SK-N-SH (cell line): Measurements from ENCODE around the gene A2ML1. TPM values are rescaled to one million over a fixed set of nuclear protein-coding genes. Genes with fewer than 3 reads are reported as not detected.

Experiments used
- CTCF ChIA-PET: fragments of 300-600, 350-600 bp; formaldehyde crosslinking; extraction: SDS; loops from one replicate; lab custom pipeline; 2021; lab: Yijun Ruan, JAX
- POLR2A ChIA-PET: fragments of 350-600 bp; sonication (Branson Sonifier 250); formaldehyde crosslinking; extraction: SDS; loops from one replicate; lab custom pipeline; 2020; ENCODE audit warnings: antibody characterized with exemption, inconsistent platforms; lab: Yijun Ruan, JAX
- DNase-seq: peaks from one replicate; pipeline ENCODE4 v3.0.0; 2012
- H2AFZ ChIP-seq: fragments of 200-600 bp; sonication (generic); 2 replicates; pipeline ENCODE4 v1.8.1; 2016; ENCODE audit warnings: antibody characterized with exemption, mild to moderate bottlenecking, low read depth
- H3F3A ChIP-seq: fragments of 200-600 bp; sonication (generic); replicated peaks from 2 replicates; pipeline ENCODE3; 2016; ENCODE audit warnings: antibody characterized with exemption, mild to moderate bottlenecking; ENCODE audit not compliant: insufficient read depth
- H3K27ac ChIP-seq, 2 experiments: fragments of 200-500 bp in 1 of 2; fragments of 200-600 bp in 1 of 2; sonication (Bioruptor generic) in 1 of 2; sonication (generic), shearing (Covaris generic) in 1 of 2; 2 replicates each; pipeline versions ENCODE4 v1.5.1 to v1.6.1; 2014 to 2016; ENCODE audit warnings: low read depth in 2 of 2, inconsistent platforms in 1 of 2, low read length in 1 of 2, mild to moderate bottlenecking in 1 of 2, mixed read lengths in 1 of 2
- H3K27me3 ChIP-seq: fragments of 200-600 bp; sonication (generic), shearing (Covaris generic); 2 replicates; pipeline ENCODE4 v1.6.1; 2016; ENCODE audit warnings: mixed run types; ENCODE audit not compliant: insufficient read depth
- H3K36me3 ChIP-seq, 2 experiments: fragments of 200-500 bp in 1 of 2; fragments of 200-600 bp in 1 of 2; sonication (Bioruptor generic) in 1 of 2; sonication (generic) in 1 of 2; replicated peaks in 1 of 2; 2 replicates each; pipeline versions ENCODE3 to v1.5.1; 2014 to 2016; ENCODE audit warnings: low read length in 1 of 2, mild to moderate bottlenecking in 1 of 2; ENCODE audit not compliant: insufficient read depth in 2 of 2, control insufficient read depth in 1 of 2
- H3K4me1 ChIP-seq, 2 experiments: fragments of 200-500 bp in 1 of 2; fragments of 200-600 bp in 1 of 2; sonication (Bioruptor generic) in 1 of 2; sonication (generic), shearing (Covaris generic) in 1 of 2; 2 replicates each; pipeline versions ENCODE4 v1.5.1 to v1.6.1; 2014 to 2016; ENCODE audit warnings: low read depth in 1 of 2, low read length in 1 of 2, mixed run types in 1 of 2; ENCODE audit not compliant: insufficient read depth in 2 of 2, control insufficient read depth in 1 of 2
- H3K4me2 ChIP-seq: fragments of 200-600 bp; sonication (generic), shearing (Covaris generic); 2 replicates; pipeline ENCODE4 v1.6.1; 2017; ENCODE audit warnings: mixed run types
- H3K4me3 ChIP-seq, 2 experiments: fragments of 200-500 bp in 1 of 2; fragments of 200-600 bp in 1 of 2; sonication (Bioruptor generic) in 1 of 2; sonication (generic), shearing (Covaris generic) in 1 of 2; 2 replicates each; pipeline versions ENCODE4 v1.5.1 to v1.8.1; 2014 to 2016; ENCODE audit warnings: low read depth in 2 of 2, inconsistent platforms in 1 of 2, low read length in 1 of 2, mild to moderate bottlenecking in 1 of 2, mixed read lengths in 1 of 2, moderate library complexity in 1 of 2
- H3K79me2 ChIP-seq: fragments of 200-600 bp; sonication (generic); 2 replicates; pipeline ENCODE4 v1.8.1; 2017; ENCODE audit warnings: mild to moderate bottlenecking; ENCODE audit not compliant: insufficient read depth
- H3K9ac ChIP-seq: fragments of 200-600 bp; sonication (generic); 2 replicates; pipeline ENCODE4 v1.6.1; 2017; ENCODE audit warnings: mixed run types
- H3K9me2 ChIP-seq: fragments of 200-600 bp; sonication (generic); 2 replicates; pipeline ENCODE4 v1.6.1; 2017; ENCODE audit warnings: mixed run types
- H3K9me3 ChIP-seq: fragments of 200-600 bp; sonication (generic); 2 replicates; pipeline ENCODE4 v1.6.1; 2017; ENCODE audit warnings: mixed run types, mild to moderate bottlenecking, moderate library complexity
- H4K20me1 ChIP-seq: fragments of 200-600 bp; sonication (generic); 2 replicates; pipeline ENCODE4 v1.6.1; 2017; ENCODE audit warnings: mild to moderate bottlenecking, mixed run types; ENCODE audit not compliant: insufficient read depth
- CHD2 ChIP-seq: fragments of 150-350 bp; IDR thresholded peaks from 2 replicates; pipeline ENCODE4 v1.6.1; 2018; ENCODE audit warnings: low read length; ENCODE audit not compliant: partially characterized antibody
- ELF1 ChIP-seq: IDR thresholded peaks from 2 replicates; pipeline ENCODE4 v1.4.0; 2012
- EZH2phosphoT487 ChIP-seq: fragments of 200-600 bp; sonication (generic); IDR thresholded peaks from 2 replicates; pipeline ENCODE4 v1.6.1; 2017; ENCODE audit warnings: low read depth, mixed run types, mild to moderate bottlenecking, antibody characterized with exemption, moderate library complexity, borderline replicate concordance
- FOXM1 ChIP-seq: IDR thresholded peaks from 2 replicates; pipeline ENCODE4 v1.4.0; 2012; ENCODE audit warnings: low read depth, mild to moderate bottlenecking
- GABPA ChIP-seq: IDR thresholded peaks from 2 replicates; pipeline ENCODE4 v1.4.0; 2012; ENCODE audit warnings: low read depth, mild to moderate bottlenecking
- GATA2 ChIP-seq: sonication (generic); formaldehyde crosslinking; IDR thresholded peaks from 2 replicates; pipeline ENCODE4 v1.5.0; 2020; ENCODE audit warnings: mild to moderate bottlenecking, missing genetic modification reagents
- MXI1 ChIP-seq: IDR thresholded peaks from 2 replicates; pipeline ENCODE4 v1.6.1; 2012; ENCODE audit warnings: mild to moderate bottlenecking, low read depth, low read length, improper control_type of control experiment
- NFIC ChIP-seq: IDR thresholded peaks from 2 replicates; pipeline ENCODE4 v1.4.0; 2012; ENCODE audit warnings: borderline replicate concordance
- NRF1 ChIP-seq: IDR thresholded peaks from 2 replicates; pipeline ENCODE4 v1.6.1; 2012; ENCODE audit warnings: low read depth, mild to moderate bottlenecking, low read length
- POLR2AphosphoS5 ChIP-seq: IDR thresholded peaks from 2 replicates; pipeline ENCODE4 v1.6.1; 2012; ENCODE audit warnings: low read depth, low read length
- RAD21 ChIP-seq: IDR thresholded peaks from 2 replicates; pipeline ENCODE4 v1.6.1; 2012; ENCODE audit warnings: mild to moderate bottlenecking, low read length
- RXRA ChIP-seq: IDR thresholded peaks from 2 replicates; pipeline ENCODE4 v1.4.0; 2012; ENCODE audit warnings: low read depth, mild to moderate bottlenecking, borderline replicate concordance
- SIN3A ChIP-seq: IDR thresholded peaks from 2 replicates; pipeline ENCODE4 v1.6.1; 2012; ENCODE audit warnings: low read depth, mild to moderate bottlenecking, low read length, moderate library complexity, borderline replicate concordance
- TAF1 ChIP-seq: IDR thresholded peaks from 2 replicates; pipeline ENCODE4 v1.6.1; 2012; ENCODE audit warnings: low read depth, mild to moderate bottlenecking, low read length, moderate library complexity, borderline replicate concordance
- TCF12 ChIP-seq: IDR thresholded peaks from 2 replicates; pipeline ENCODE4 v1.4.0; 2012
- YY1 ChIP-seq: IDR thresholded peaks from 2 replicates; pipeline ENCODE4 v1.4.0; 2012; ENCODE audit warnings: low read depth, mild to moderate bottlenecking
- WGBS: methylation state at CpG from one replicate; pipeline ENCODE4 v1.1.6; 2017; ENCODE audit warnings: low lambda C conversion rate; 5-methylcytosine and 5-hydroxymethylcytosine counted together
- polyA plus RNA-seq, 3 experiments: library from polyadenylated mRNA; depleted of rRNA; stranded (reverse); fragments of >200 nt; gene quantifications; 2 replicates each; pipeline ENCODE4 v1.2.3, GENCODE V29; 2012
- TF ChIP-seq, protein P1 (sequence below): fragments of 150-350 bp; IDR thresholded peaks from 2 replicates; pipeline ENCODE4 v1.6.1; 2017; ENCODE audit warnings: antibody characterized with exemption, low read length, low read depth, borderline replicate concordance
- TF ChIP-seq, protein P2 (sequence below): IDR thresholded peaks from 2 replicates; pipeline ENCODE4 v1.4.0; 2012; ENCODE audit warnings: low read depth, borderline replicate concordance
- TF ChIP-seq, protein P3 (sequence below): IDR thresholded peaks from 2 replicates; pipeline ENCODE4 v1.4.0; 2012; ENCODE audit warnings: low read depth, borderline replicate concordance
- TF ChIP-seq, protein P4 (sequence below): IDR thresholded peaks from 2 replicates; pipeline ENCODE4 v1.6.1; 2012; ENCODE audit warnings: mild to moderate bottlenecking, low read depth, low read length, moderate library complexity
- TF ChIP-seq, protein P5 (sequence below): IDR thresholded peaks from 2 replicates; pipeline ENCODE4 v1.4.0; 2012; ENCODE audit warnings: low read depth

The A2ML1 gene
- polyA plus RNA-seq, 1 of the 3 experiments (the other 2 are of a cell fraction): not detected

DNA sequence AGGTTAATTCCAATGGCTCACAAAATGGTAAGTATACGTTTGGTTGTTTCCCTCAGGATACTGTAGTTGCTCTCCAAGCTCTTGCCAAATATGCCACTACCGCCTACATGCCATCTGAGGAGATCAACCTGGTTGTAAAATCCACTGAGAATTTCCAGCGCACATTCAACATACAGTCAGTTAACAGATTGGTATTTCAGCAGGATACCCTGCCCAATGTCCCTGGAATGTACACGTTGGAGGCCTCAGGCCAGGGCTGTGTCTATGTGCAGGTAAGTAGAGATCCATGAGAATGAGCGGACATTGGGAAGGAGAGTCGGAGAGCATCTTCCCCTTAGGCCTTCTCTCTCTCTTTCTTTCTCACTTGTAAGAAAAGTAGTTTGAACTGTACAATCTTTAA lies 45.4 kb downstream of the A2ML1 start:
- H3K4me3 ChIP-seq: no peak overlapping the region

DNA sequence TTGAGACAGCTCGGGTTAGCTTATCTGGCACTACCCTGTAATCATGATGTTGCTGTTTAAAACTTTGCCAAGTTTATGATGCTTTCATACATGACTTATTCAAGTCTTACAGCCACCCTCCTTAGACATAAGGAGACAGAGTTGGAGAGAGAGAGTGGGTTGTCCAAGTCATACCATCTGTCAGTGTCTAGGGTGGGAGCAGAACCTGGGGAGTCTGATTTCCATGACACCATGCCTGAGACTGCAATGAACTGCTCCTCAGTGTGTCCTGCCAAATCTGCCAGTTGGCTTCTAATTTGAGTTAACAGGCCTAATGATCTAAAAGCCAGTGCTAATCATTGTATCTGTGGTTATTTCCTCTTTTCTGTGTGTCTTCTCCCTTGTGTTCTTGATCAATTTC lies 48.2 kb downstream of the A2ML1 start:
- Histone ChIP-seq H3K9ac (no peak overlapping the region), H3K9me3 (no peaks in the 10 kb centered on the region), H4K20me1 (no peaks in the 10 kb centered on the region), H3K27ac (no peak overlapping the region), H3F3A (no peaks in the 10 kb centered on the region), H3K36me3 (no peaks in the 10 kb centered on the region), H3K79me2 (no peaks in the 10 kb centered on the region), H3K4me3 (no peak overlapping the region), H2AFZ (no peak overlapping the region), H3K4me1 (no peaks in the 10 kb centered on the region), H3K9me2 (no peaks in the 10 kb centered on the region), H3K27me3 (no peaks in the 10 kb centered on the region), H3K4me2 (no peak overlapping the region)
- ChIA-PET CTCF (interaction anchor here (1.5 kb wide), 1 partner anchor 10 kb away, joined by 10 read pairs; no protein-coding TSS in a partner anchor), POLR2A (no interaction called here)
- DNase-seq: no peak
- WGBS: 71% methylated on average over 1 of the region's 1 CpG
- TF ChIP-seq ELF1 (no peak), RXRA (no peak), EZH2phosphoT487 (no peak), GATA2 (CRISPR knock-in tag) (no peak), RAD21 (no peak), SIN3A (no peak), TCF12 (no peak), CHD2 (no peak), TAF1 (no peak), FOXM1 (no peak), NRF1 (no peak), MXI1 (no peak), GABPA (no peak), YY1 (no peak), NFIC (no peak)
- TF ChIP-seq, protein P1, sequence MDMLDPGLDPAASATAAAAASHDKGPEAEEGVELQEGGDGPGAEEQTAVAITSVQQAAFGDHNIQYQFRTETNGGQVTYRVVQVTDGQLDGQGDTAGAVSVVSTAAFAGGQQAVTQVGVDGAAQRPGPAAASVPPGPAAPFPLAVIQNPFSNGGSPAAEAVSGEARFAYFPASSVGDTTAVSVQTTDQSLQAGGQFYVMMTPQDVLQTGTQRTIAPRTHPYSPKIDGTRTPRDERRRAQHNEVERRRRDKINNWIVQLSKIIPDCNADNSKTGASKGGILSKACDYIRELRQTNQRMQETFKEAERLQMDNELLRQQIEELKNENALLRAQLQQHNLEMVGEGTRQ: no peak
- TF ChIP-seq, protein P2, sequence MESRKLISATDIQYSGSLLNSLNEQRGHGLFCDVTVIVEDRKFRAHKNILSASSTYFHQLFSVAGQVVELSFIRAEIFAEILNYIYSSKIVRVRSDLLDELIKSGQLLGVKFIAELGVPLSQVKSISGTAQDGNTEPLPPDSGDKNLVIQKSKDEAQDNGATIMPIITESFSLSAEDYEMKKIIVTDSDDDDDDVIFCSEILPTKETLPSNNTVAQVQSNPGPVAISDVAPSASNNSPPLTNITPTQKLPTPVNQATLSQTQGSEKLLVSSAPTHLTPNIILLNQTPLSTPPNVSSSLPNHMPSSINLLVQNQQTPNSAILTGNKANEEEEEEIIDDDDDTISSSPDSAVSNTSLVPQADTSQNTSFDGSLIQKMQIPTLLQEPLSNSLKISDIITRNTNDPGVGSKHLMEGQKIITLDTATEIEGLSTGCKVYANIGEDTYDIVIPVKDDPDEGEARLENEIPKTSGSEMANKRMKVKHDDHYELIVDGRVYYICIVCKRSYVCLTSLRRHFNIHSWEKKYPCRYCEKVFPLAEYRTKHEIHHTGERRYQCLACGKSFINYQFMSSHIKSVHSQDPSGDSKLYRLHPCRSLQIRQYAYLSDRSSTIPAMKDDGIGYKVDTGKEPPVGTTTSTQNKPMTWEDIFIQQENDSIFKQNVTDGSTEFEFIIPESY: no peak
- TF ChIP-seq, protein P3, sequence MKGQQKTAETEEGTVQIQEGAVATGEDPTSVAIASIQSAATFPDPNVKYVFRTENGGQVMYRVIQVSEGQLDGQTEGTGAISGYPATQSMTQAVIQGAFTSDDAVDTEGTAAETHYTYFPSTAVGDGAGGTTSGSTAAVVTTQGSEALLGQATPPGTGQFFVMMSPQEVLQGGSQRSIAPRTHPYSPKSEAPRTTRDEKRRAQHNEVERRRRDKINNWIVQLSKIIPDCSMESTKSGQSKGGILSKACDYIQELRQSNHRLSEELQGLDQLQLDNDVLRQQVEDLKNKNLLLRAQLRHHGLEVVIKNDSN: no peak
- TF ChIP-seq, protein P4, sequence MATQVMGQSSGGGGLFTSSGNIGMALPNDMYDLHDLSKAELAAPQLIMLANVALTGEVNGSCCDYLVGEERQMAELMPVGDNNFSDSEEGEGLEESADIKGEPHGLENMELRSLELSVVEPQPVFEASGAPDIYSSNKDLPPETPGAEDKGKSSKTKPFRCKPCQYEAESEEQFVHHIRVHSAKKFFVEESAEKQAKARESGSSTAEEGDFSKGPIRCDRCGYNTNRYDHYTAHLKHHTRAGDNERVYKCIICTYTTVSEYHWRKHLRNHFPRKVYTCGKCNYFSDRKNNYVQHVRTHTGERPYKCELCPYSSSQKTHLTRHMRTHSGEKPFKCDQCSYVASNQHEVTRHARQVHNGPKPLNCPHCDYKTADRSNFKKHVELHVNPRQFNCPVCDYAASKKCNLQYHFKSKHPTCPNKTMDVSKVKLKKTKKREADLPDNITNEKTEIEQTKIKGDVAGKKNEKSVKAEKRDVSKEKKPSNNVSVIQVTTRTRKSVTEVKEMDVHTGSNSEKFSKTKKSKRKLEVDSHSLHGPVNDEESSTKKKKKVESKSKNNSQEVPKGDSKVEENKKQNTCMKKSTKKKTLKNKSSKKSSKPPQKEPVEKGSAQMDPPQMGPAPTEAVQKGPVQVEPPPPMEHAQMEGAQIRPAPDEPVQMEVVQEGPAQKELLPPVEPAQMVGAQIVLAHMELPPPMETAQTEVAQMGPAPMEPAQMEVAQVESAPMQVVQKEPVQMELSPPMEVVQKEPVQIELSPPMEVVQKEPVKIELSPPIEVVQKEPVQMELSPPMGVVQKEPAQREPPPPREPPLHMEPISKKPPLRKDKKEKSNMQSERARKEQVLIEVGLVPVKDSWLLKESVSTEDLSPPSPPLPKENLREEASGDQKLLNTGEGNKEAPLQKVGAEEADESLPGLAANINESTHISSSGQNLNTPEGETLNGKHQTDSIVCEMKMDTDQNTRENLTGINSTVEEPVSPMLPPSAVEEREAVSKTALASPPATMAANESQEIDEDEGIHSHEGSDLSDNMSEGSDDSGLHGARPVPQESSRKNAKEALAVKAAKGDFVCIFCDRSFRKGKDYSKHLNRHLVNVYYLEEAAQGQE: no peak
- TF ChIP-seq, protein P5, sequence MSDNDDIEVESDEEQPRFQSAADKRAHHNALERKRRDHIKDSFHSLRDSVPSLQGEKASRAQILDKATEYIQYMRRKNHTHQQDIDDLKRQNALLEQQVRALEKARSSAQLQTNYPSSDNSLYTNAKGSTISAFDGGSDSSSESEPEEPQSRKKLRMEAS: no peak
- TF ChIP-seq, all 33 proteins: peak for 0

More for the DNA sequence above, 45.4 kb downstream of the A2ML1 start:
- no peaks in the 10 kb centered on the region for H3K4me1 ChIP-seq
- no peaks in the 10 kb centered on the region for H3K9me2 ChIP-seq
- H4K20me1 ChIP-seq: no peaks in the 10 kb centered on the region
- no peak overlapping the region for H2AFZ ChIP-seq
- no peaks in the 10 kb centered on the region for H3K36me3 ChIP-seq
- ChIA-PET POLR2A (no interaction called here), CTCF (interaction anchor here (1.0 to 1.4 kb wide), 2 partner anchors 22 to 182 kb away, joined by 6 to 8 read pairs; no protein-coding TSS in a partner anchor)
- H3K9me3 ChIP-seq: no peaks in the 10 kb centered on the region
- H3K4me2 ChIP-seq: no peak overlapping the region
- H3K27me3 ChIP-seq: no peaks in the 10 kb centered on the region
- H3K79me2 ChIP-seq: no peaks in the 10 kb centered on the region
- WGBS: 56% methylated on average over 6 of the region's 6 CpGs
- H3F3A ChIP-seq: no peaks in the 10 kb centered on the region
- no peak for TF ChIP-seq POLR2AphosphoS5
- no peak for TF ChIP-seq TCF12
- no peak for DNase-seq
- no peak overlapping the region for H3K9ac ChIP-seq
- H3K27ac ChIP-seq: no peak overlapping the region
